Peyer's patch (tissue), 4 donors: Measurements from ENCODE around the gene SPRED2.

Source experiments
- POLR2A ChIP-seq, 2 donors: fragments of 450-650 bp; IDR thresholded peaks; one replicate each; pipeline ENCODE4 v1.5.1; 2017; ENCODE audit warnings: antibody characterized with exemption in 2 of 2, mild to moderate bottlenecking in 2 of 2, moderate library complexity in 2 of 2
- TF ChIP-seq, protein P1 (sequence below), 6 experiments: fragments of 450-650 bp in 4 of 6; fragments of 200-600 bp in 2 of 6; sonication (generic) in 1 of 6; IDR thresholded peaks; one replicate each; pipeline ENCODE4 v1.5.1; 2017 to 2019; ENCODE audit warnings: antibody characterized with exemption in 6 of 6, mild to moderate bottlenecking in 3 of 6, moderate library complexity in 1 of 6

DNA sequence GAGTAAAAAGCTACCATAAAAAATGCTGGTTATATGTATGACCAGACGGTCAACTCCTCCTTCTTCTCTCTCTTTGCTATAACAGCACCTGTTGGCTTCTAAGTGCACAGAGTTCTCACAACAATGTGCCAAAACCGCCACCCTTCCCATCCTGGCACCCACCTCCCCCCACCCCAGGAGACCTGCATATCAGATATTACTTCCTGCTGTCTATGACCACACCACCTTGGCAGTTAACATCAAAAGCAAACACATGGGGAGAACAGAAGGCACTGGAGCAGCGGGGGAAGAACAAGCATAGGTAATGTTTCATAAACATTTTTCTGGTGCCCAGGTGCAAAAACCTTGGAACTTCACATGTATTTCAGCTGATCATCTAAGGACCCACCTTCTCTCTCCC lies 15.5 kb downstream of the SPRED2 start:
- TF ChIP-seq POLR2A (IDR thresholded peaks at IDR 0.05) = no peak
- TF ChIP-seq, protein P1, sequence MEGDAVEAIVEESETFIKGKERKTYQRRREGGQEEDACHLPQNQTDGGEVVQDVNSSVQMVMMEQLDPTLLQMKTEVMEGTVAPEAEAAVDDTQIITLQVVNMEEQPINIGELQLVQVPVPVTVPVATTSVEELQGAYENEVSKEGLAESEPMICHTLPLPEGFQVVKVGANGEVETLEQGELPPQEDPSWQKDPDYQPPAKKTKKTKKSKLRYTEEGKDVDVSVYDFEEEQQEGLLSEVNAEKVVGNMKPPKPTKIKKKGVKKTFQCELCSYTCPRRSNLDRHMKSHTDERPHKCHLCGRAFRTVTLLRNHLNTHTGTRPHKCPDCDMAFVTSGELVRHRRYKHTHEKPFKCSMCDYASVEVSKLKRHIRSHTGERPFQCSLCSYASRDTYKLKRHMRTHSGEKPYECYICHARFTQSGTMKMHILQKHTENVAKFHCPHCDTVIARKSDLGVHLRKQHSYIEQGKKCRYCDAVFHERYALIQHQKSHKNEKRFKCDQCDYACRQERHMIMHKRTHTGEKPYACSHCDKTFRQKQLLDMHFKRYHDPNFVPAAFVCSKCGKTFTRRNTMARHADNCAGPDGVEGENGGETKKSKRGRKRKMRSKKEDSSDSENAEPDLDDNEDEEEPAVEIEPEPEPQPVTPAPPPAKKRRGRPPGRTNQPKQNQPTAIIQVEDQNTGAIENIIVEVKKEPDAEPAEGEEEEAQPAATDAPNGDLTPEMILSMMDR (IDR thresholded peaks at IDR 0.05) = no peak
